Gastroesophageal sphincter (tissue), 4 donors: Measurements from ENCODE around the gene CACNA2D3. TPM values are rescaled to one million over a fixed set of nuclear protein-coding genes. Genes with fewer than 3 reads are reported as not detected.

Source experiments
- ATAC-seq: fragments of 150-250 bp; one replicate; pipeline ENCODE4 v1.9.1; 2016; ENCODE audit warnings: mild to moderate bottlenecking, moderate library complexity
- H3K27ac ChIP-seq, 4 donors: fragments of 200-600 bp; sonication (generic) in 3 of 4; 1 replicate in 3 of 4; 2 replicates in 1 of 4; pipeline ENCODE4 v1.5.1; 2016 to 2019
- H3K27me3 ChIP-seq: fragments of 200-600 bp; sonication (generic); one replicate; pipeline ENCODE4 v1.5.1; 2019
- H3K36me3 ChIP-seq, 2 donors: fragments of 200-600 bp; sonication (generic); one replicate each; pipeline ENCODE4 v1.5.1; 2019; ENCODE audit warnings: control low read depth in 1 of 2
- H3K4me1 ChIP-seq, 3 donors: fragments of 200-600 bp; sonication (generic); 1 replicate in 2 of 3; 2 replicates in 1 of 3; pipeline ENCODE4 v1.5.1; 2016 to 2019; ENCODE audit warnings: control low read depth in 2 of 3
- H3K4me3 ChIP-seq, 2 donors: fragments of 200-600 bp; sonication (generic); one replicate each; pipeline ENCODE4 v1.5.1; 2019; ENCODE audit warnings: mild to moderate bottlenecking in 1 of 2, moderate library complexity in 1 of 2
- H3K9me3 ChIP-seq, 3 donors: fragments of 200-600 bp; sonication (generic); one replicate each; pipeline ENCODE4 v1.5.1; 2017 to 2019; ENCODE audit warnings: control low read depth in 2 of 3
- EP300 ChIP-seq: sonication (generic); formaldehyde crosslinking; IDR thresholded peaks from one replicate; pipeline ENCODE4 v1.6.1; 2017; ENCODE audit warnings: antibody characterized with exemption, mild to moderate bottlenecking
- POLR2A ChIP-seq, 2 donors: fragments of 450-650 bp; IDR thresholded peaks; one replicate each; pipeline ENCODE4 v1.6.1; 2017; ENCODE audit warnings: antibody characterized with exemption in 2 of 2, mild to moderate bottlenecking in 2 of 2, moderate library complexity in 1 of 2
- POLR2AphosphoS5 ChIP-seq: sonication (generic); formaldehyde crosslinking; IDR thresholded peaks from one replicate; pipeline ENCODE4 v1.6.1; 2017; ENCODE audit warnings: antibody characterized with exemption
- WGBS, 2 donors: methylation state at CpG; one replicate each; pipeline ENCODE4 v1.1.5; 2018; ENCODE audit warnings: low coverage in 1 of 2; 5-methylcytosine and 5-hydroxymethylcytosine counted together
- total RNA-seq, 4 donors: library from RNA; depleted of rRNA; stranded (reverse); fragments of >200 nt; gene quantifications; one replicate each; pipeline ENCODE4 v1.1.0, GENCODE V29; 2016
- TF ChIP-seq, protein P1 (sequence below), 4 experiments: fragments of 200-600 bp in 2 of 4; fragments of 450-650 bp in 2 of 4; sonication (generic) in 1 of 4; IDR thresholded peaks; one replicate each; pipeline ENCODE4 v1.5.1; 2017 to 2019; ENCODE audit warnings: antibody characterized with exemption in 4 of 4, mild to moderate bottlenecking in 2 of 4, moderate library complexity in 2 of 4

Gene CACNA2D3
- total RNA-seq, 4 donors from 2014 or later = 0.94 to 6.5 (median 3.5) TPM

- no peaks in the 10 kb centered on the region for H3K4me1 ChIP-seq
- no peak overlapping the region for H3K27ac ChIP-seq
- H3K4me3 ChIP-seq = no peak overlapping the region
- TF ChIP-seq EP300 (no peak), POLR2AphosphoS5 (no peak), POLR2A (IDR thresholded peaks at IDR 0.05) (no peak)
- TF ChIP-seq, protein P1, sequence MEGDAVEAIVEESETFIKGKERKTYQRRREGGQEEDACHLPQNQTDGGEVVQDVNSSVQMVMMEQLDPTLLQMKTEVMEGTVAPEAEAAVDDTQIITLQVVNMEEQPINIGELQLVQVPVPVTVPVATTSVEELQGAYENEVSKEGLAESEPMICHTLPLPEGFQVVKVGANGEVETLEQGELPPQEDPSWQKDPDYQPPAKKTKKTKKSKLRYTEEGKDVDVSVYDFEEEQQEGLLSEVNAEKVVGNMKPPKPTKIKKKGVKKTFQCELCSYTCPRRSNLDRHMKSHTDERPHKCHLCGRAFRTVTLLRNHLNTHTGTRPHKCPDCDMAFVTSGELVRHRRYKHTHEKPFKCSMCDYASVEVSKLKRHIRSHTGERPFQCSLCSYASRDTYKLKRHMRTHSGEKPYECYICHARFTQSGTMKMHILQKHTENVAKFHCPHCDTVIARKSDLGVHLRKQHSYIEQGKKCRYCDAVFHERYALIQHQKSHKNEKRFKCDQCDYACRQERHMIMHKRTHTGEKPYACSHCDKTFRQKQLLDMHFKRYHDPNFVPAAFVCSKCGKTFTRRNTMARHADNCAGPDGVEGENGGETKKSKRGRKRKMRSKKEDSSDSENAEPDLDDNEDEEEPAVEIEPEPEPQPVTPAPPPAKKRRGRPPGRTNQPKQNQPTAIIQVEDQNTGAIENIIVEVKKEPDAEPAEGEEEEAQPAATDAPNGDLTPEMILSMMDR (IDR thresholded peaks at IDR 0.05) = no peak
- no peaks in the 10 kb centered on the region for H3K36me3 ChIP-seq
- no peaks in the 10 kb centered on the region for H3K27me3 ChIP-seq
- ATAC-seq = no peak
- no peaks in the 10 kb centered on the region for H3K9me3 ChIP-seq
Observed at GRCh38 chr3:55069950-55070349, 947.6 kb downstream of the CACNA2D3 start.

GRCh38 chr3:55074796-55075195 lies 952.4 kb downstream of the CACNA2D3 start:
- ATAC-seq = no peak
- Histone ChIP-seq H3K27ac (no peak overlapping the region), H3K27me3 (no peaks in the 10 kb centered on the region), H3K9me3 (no peaks in the 10 kb centered on the region), H3K4me1 (no peaks in the 10 kb centered on the region), H3K4me3 (no peak overlapping the region), H3K36me3 (no peaks in the 10 kb centered on the region)
- no peak for TF ChIP-seq POLR2AphosphoS5
- TF ChIP-seq, protein P1 (IDR thresholded peaks at IDR 0.05) = no peak
- no peak for TF ChIP-seq POLR2A (IDR thresholded peaks at IDR 0.05)
- WGBS, 2 donors = 13 to 25% methylated on average over 4 of the region's 4 CpGs

DNA sequence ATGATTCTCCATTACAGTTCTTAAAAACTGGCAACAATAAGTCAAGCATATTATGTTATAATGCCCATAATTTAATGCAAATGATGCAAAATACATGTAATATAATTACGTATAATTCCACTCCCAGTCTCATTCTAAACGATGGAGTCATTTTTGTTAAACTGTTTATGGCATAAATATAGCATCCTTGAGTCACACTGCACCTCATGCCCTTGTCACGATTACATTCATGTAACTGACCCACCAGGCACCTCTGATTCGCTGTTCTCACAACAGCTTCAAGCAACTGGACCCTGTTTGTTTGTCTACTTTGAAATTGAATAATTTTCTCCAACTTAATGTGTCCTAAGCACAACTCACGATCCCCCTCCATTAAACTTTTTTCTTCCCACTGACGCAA lies 953.5 kb downstream of the CACNA2D3 start:
- no peaks in the 10 kb centered on the region for H3K9me3 ChIP-seq
- no peaks in the 10 kb centered on the region for H3K36me3 ChIP-seq
- H3K4me1 ChIP-seq = no peaks in the 10 kb centered on the region
- no peak overlapping the region for H3K4me3 ChIP-seq
- no peak for ATAC-seq
- no peaks in the 10 kb centered on the region for H3K27me3 ChIP-seq
- H3K27ac ChIP-seq = no peak overlapping the region
- 80 to 84% methylated on average over 5 to 6 of the region's 6 CpGs for WGBS, 2 donors
- no peak for TF ChIP-seq POLR2A (IDR thresholded peaks at IDR 0.05)
- TF ChIP-seq EP300 = no peak
- TF ChIP-seq, protein P1 (IDR thresholded peaks at IDR 0.05) = no peak
- no peak for TF ChIP-seq POLR2AphosphoS5

DNA sequence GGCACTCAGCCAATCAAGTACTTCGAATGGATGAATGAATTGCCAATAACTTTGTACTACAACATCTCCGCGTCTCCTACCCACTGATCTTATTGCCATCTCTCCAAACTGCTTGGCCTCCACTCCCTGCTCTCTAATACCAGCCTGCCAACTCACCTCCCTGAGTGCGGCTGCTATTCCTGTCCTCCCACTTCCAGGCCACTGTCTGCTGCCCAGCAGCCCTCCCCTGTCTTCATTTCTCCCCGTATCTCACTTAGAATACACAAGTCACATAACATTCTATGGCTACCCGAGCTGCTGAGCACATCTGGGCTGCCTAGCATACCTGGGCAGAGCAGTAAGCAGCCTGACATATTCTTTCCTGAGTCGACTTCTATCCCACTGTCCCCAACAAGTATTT lies 955.4 kb downstream of the CACNA2D3 start:
- WGBS, 2 donors = 77 to 81% methylated on average over 7 of the region's 7 CpGs

GRCh38 chr3:55078876-55079275 lies 956.5 kb downstream of the CACNA2D3 start:
- 94 to 100% methylated on average over 2 to 4 of the region's 7 CpGs for WGBS, 2 donors
- Histone ChIP-seq H3K36me3 (no peaks in the 10 kb centered on the region), H3K27ac (no peak overlapping the region), H3K27me3 (no peaks in the 10 kb centered on the region), H3K4me1 (no peaks in the 10 kb centered on the region), H3K9me3 (no peaks in the 10 kb centered on the region), H3K4me3 (no peak overlapping the region)
- TF ChIP-seq POLR2AphosphoS5 (no peak), EP300 (no peak), POLR2A (IDR thresholded peaks at IDR 0.05) (no peak)
- TF ChIP-seq, protein P1 (IDR thresholded peaks at IDR 0.05) = no peak
- ATAC-seq = no peak

More for the DNA sequence above, 955.4 kb downstream of the CACNA2D3 start:
- no peak overlapping the region for H3K4me3 ChIP-seq
- H3K4me1 ChIP-seq = no peaks in the 10 kb centered on the region
- no peak overlapping the region for H3K27ac ChIP-seq
- H3K9me3 ChIP-seq = no peaks in the 10 kb centered on the region
- no peak for TF ChIP-seq EP300
- TF ChIP-seq, protein P1 (IDR thresholded peaks at IDR 0.05) = no peak
- no peak for TF ChIP-seq POLR2A (IDR thresholded peaks at IDR 0.05)
- no peak for TF ChIP-seq POLR2AphosphoS5
- no peak for ATAC-seq
- no peaks in the 10 kb centered on the region for H3K27me3 ChIP-seq
- no peaks in the 10 kb centered on the region for H3K36me3 ChIP-seq
